ENCODE data around the gene SERTAD4.
A peak's percentile ranks its signal among the peaks of the same experiment; 100 is the strongest.

Gene SERTAD4

DNA sequence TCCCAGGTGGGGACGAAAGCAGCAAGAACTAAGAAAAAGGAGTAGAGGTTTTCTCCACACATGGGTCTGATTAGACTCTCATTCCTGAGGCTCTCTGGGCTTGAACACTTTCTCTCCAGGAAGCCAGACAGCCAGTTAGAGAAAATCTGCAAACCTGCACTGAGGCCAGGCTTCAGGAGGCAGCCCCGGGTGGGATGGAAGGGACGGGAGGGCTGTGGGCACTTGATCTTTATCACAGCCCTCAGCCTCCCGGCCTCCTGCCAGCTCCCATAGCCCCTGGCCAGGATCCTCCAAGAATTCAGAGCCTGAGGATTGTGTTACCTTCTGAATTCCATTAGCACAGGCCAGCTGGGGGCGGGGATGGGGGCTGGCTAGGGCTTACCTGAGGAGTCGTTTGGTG lies 40.1 kb downstream of the SERTAD4 start:
- Histone ChIP-seq H3K4me1 (ENCODE audit: control insufficient read depth, insufficient read depth, low read length) (peaks cover 6% of the 10 kb centered on the region), H3K36me3 (ENCODE audit: control insufficient read depth, insufficient read depth, low read length) (no peaks in the 10 kb centered on the region), H3K27me3 (ENCODE audit: control insufficient read depth, insufficient read depth, low read length, poor library complexity, severe bottlenecking) (no peaks in the 10 kb centered on the region), H3K9me3 (ENCODE audit: control insufficient read depth, low read length) (no peaks in the 10 kb centered on the region), H3K4me3 (ENCODE audit: insufficient read depth, low read depth, low read length) (no peak overlapping the region), H3K27ac (ENCODE audit: insufficient read depth, low read depth, low read length, poor library complexity, severe bottlenecking) (no peak overlapping the region)
- WGBS, 2 experiments = 31 to 37% methylated on average over 6 of the region's 6 CpGs

DNA sequence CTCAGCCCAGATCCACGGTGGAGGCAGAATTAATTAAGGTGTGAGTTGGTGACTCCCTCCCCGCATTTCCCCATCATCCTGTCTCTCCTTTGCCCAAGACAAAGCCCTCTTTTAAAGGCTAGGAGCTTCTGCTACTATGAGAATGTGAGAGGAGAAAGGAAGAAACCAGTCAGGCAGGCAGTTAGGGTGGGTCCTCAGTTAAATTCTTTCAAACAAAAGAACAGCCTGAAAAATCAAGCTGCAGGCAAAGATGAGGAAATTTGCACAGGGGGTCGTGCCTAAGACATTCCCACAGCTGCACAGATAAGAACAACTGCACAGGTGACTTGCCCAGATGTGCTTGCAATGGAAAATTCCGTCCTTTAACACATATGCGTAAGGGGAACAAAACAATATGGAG lies 47.6 kb downstream of the SERTAD4 start:
- H3K4me3 ChIP-seq (ENCODE audit: insufficient read depth, low read depth, low read length) = no peak overlapping the region
- no peak overlapping the region for H3K27ac ChIP-seq (ENCODE audit: insufficient read depth, low read depth, low read length, poor library complexity, severe bottlenecking)
- H3K27me3 ChIP-seq (ENCODE audit: control insufficient read depth, insufficient read depth, low read length, poor library complexity, severe bottlenecking) = no peaks in the 10 kb centered on the region
- no peaks in the 10 kb centered on the region for H3K36me3 ChIP-seq (ENCODE audit: control insufficient read depth, insufficient read depth, low read length)
- H3K4me1 ChIP-seq (ENCODE audit: control insufficient read depth, insufficient read depth, low read length) = no peaks in the 10 kb centered on the region
- H3K9me3 ChIP-seq (ENCODE audit: control insufficient read depth, low read length) = no peaks in the 10 kb centered on the region
- WGBS, 2 experiments = 94 to 95% methylated on average over 5 of the region's 5 CpGs

DNA sequence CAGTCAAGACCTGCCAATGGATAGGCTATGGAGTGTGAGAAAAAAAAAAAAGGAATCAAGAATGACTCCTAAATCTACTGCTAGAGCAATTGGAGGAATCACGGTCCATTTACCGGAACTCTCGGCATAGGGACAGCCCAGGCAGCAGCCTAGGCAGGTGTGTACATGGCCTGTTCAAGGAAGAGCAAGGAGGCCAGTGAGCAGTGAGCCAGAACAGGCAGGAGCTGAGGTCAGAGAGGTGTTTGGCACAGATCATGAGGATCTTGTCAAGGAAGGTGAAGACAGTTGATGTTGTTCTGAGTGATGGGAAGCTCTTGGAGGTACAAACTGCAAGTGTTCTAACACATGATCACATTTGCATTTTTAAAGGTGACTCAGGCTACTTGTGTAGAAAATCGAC lies 55.5 kb downstream of the SERTAD4 start:
- no peak overlapping the region for H3K27ac ChIP-seq (ENCODE audit: insufficient read depth, low read depth, low read length, poor library complexity, severe bottlenecking)
- H3K9me3 ChIP-seq (ENCODE audit: control insufficient read depth, low read length) = no peaks in the 10 kb centered on the region
- H3K27me3 ChIP-seq (ENCODE audit: control insufficient read depth, insufficient read depth, low read length, poor library complexity, severe bottlenecking) = peaks cover 43% of the 10 kb centered on the region

DNA sequence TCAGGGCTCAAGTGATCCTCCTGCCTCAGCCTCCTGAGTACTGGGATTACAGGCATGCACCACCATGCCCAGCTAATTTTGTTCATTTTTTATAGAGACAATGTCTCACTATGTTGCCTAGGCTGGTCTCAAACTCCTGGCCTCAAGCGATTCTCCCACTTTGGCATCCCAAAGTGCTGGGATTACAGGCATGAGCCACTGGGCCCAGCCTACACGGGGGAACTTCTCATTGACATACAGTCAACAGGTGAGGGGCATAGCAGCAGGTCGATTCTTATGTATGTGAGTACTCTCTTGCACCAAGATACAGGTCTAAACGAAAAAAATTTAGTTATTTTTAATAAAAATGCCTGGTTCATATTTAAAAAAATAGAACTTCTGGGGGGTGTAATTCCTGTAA lies 56.7 kb downstream of the SERTAD4 start:
- Histone ChIP-seq H3K4me3 (ENCODE audit: insufficient read depth, low read depth, low read length) (no peak overlapping the region), H3K4me1 (ENCODE audit: control insufficient read depth, insufficient read depth, low read length) (peaks cover 27% of the 10 kb centered on the region), H3K27me3 (ENCODE audit: control insufficient read depth, insufficient read depth, low read length, poor library complexity, severe bottlenecking) (peaks cover 43% of the 10 kb centered on the region), H3K36me3 (ENCODE audit: control insufficient read depth, insufficient read depth, low read length) (no peaks in the 10 kb centered on the region), H3K27ac (ENCODE audit: insufficient read depth, low read depth, low read length, poor library complexity, severe bottlenecking) (no peak overlapping the region), H3K9me3 (ENCODE audit: control insufficient read depth, low read length) (no peaks in the 10 kb centered on the region)
- 90 to 95% methylated on average over 3 to 4 of the region's 4 CpGs for WGBS, 2 experiments

More for the DNA sequence above, 55.5 kb downstream of the SERTAD4 start:
- Histone ChIP-seq H3K4me3 (ENCODE audit: insufficient read depth, low read depth, low read length) (no peak overlapping the region), H3K36me3 (ENCODE audit: control insufficient read depth, insufficient read depth, low read length) (no peaks in the 10 kb centered on the region), H3K4me1 (ENCODE audit: control insufficient read depth, insufficient read depth, low read length) (peaks cover 19% of the 10 kb centered on the region)
- 92 to 96% methylated on average over 4 of the region's 4 CpGs for WGBS, 2 experiments

DNA sequence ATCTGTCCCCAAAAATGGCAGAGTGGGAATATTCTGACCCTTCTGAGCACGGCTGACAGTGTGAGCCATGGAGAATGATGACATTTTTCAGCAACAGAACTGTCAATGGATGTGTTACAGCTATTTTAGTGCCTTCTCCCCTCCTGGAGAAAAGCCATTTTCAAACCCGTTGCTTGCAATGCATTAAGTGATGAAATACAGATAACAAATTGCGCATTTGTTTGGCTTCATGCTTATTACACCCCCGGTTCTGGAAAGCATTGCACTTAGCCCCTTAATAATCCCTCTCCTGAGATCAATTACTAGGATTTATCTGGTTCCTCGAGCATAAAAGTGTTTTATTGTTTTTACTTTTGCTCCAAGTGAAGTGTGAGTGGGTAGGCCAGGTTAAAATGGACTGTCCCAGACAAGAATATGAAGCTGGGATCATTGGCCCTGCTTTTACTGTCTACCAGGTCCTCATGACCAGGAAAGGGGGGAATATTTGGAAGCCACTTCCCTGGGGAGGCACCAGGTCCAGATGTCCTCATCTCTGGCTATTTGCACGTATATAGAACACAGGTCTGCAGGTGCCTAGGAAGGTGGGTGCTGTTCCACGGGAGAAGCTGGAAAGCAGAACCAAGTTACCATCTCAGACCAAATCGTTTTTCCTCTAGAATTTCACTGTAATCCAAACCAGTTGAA lies 58.6 kb downstream of the SERTAD4 start:
- Histone ChIP-seq H3K9me3 (ENCODE audit: control insufficient read depth, low read length) (no peaks in the 10 kb centered on the region), H3K4me1 (ENCODE audit: control insufficient read depth, insufficient read depth, low read length) (peaks cover 42% of the 10 kb centered on the region), H3K27me3 (ENCODE audit: control insufficient read depth, insufficient read depth, low read length, poor library complexity, severe bottlenecking) (peaks cover 43% of the 10 kb centered on the region), H3K27ac (ENCODE audit: insufficient read depth, low read depth, low read length, poor library complexity, severe bottlenecking) (no peak overlapping the region), H3K36me3 (ENCODE audit: control insufficient read depth, insufficient read depth, low read length) (no peaks in the 10 kb centered on the region), H3K4me3 (ENCODE audit: insufficient read depth, low read depth, low read length) (no peak overlapping the region)
- WGBS, 2 experiments = 73 to 83% methylated on average over 7 to 8 of the region's 8 CpGs

DNA sequence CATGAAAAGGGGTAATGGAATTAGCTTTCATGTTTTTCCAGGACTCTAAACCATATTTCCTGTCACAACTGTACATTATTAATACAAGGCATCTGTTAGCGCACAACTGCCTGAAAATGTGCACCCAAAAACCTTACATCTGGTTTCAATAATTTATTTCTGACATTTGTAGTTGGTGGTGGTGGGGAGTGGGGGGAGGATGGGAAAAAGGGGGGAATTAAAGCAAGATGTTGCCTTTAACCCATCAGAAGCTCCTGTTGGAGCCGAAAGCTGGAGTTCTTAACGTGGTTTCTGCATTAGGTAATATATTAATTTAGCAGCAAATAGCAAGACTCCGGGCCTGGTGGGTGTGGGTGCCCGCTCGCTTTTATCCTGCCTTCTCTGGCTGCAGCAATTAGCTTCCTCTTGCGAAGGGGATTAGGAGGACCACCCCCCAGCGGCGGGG lies 59.2 kb downstream of the SERTAD4 start:
- 3 to 13% methylated on average over 8 to 9 of the region's 9 CpGs for WGBS, 2 experiments
- H3K4me3 ChIP-seq (ENCODE audit: insufficient read depth, low read depth, low read length) = peak overlapping the region; percentile 41
- H3K27me3 ChIP-seq (ENCODE audit: control insufficient read depth, insufficient read depth, low read length, poor library complexity, severe bottlenecking) = peaks cover 43% of the 10 kb centered on the region
- peak overlapping the region; percentile 66 for H3K27ac ChIP-seq (ENCODE audit: insufficient read depth, low read depth, low read length, poor library complexity, severe bottlenecking)
- no peaks in the 10 kb centered on the region for H3K36me3 ChIP-seq (ENCODE audit: control insufficient read depth, insufficient read depth, low read length)
- H3K4me1 ChIP-seq (ENCODE audit: control insufficient read depth, insufficient read depth, low read length) = peaks cover 42% of the 10 kb centered on the region
- no peaks in the 10 kb centered on the region for H3K9me3 ChIP-seq (ENCODE audit: control insufficient read depth, low read length)

DNA sequence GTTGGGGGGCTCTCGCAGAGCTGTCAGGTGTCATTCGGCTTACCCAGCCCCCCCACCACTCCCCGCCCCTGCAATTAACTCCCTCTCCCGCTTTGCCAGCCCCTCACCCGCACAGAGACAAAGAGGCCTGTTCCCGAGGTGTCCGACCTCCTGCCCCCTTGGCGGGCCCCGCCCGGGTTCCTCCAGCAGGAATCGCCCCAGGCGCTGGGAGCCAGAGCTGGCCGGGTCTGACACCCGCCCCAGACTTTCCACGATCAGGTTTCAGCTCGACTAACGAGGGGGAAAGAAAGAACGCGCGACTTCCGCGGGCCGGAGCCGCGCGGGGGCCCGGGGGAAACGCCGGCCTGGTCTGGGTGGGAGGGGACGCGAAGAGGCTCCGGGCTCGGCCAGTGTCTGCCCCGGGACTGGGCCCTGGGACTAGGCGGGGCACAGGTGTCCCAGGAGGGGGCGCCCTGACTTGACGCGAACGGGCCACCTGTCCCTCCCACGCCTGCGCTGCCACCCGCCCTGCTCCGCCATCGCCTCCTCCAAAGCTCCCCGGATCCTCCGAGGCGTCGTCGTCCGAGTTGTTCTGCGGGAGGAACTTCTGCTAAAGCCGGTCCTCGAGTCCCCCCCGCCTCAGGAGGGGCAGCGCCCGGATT lies 59.8 kb downstream of the SERTAD4 start:
- peaks cover 43% of the 10 kb centered on the region for H3K27me3 ChIP-seq (ENCODE audit: control insufficient read depth, insufficient read depth, low read length, poor library complexity, severe bottlenecking)
- H3K4me1 ChIP-seq (ENCODE audit: control insufficient read depth, insufficient read depth, low read length) = peaks cover 42% of the 10 kb centered on the region
- no peaks in the 10 kb centered on the region for H3K9me3 ChIP-seq (ENCODE audit: control insufficient read depth, low read length)
- H3K4me3 ChIP-seq (ENCODE audit: insufficient read depth, low read depth, low read length) = peak overlapping the region; percentile 41
- WGBS, 2 experiments = 1 to 2% methylated on average over 56 of the region's 56 CpGs
- peak overlapping the region; percentile 66 for H3K27ac ChIP-seq (ENCODE audit: insufficient read depth, low read depth, low read length, poor library complexity, severe bottlenecking)
- H3K36me3 ChIP-seq (ENCODE audit: control insufficient read depth, insufficient read depth, low read length) = no peaks in the 10 kb centered on the region

DNA sequence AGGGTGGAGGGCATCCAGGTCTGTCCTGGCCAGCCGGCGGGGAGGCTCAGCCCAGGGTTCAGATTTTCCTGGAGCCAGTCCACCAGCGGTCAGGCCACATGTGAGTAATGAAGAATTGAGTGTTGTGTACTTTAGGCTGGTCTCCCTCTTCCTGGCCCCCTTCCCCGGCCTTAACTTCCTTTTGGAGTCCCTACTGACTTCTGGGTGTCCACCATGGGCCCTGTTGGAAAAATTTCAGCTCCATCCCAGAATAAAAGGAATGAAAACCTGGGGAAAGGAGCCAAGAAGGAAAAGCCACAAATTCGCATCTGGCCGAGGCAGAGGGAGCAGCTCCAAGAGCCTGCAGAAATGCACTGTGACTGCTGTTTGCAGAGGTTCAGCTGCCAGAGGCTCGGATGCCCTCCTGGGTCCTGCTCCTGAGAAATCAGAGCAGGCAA lies 60.6 kb downstream of the SERTAD4 start:
- Histone ChIP-seq H3K36me3 (ENCODE audit: control insufficient read depth, insufficient read depth, low read length) (no peaks in the 10 kb centered on the region), H3K4me1 (ENCODE audit: control insufficient read depth, insufficient read depth, low read length) (peaks cover 42% of the 10 kb centered on the region), H3K27me3 (ENCODE audit: control insufficient read depth, insufficient read depth, low read length, poor library complexity, severe bottlenecking) (peaks cover 43% of the 10 kb centered on the region), H3K27ac (ENCODE audit: insufficient read depth, low read depth, low read length, poor library complexity, severe bottlenecking) (no peak overlapping the region), H3K4me3 (ENCODE audit: insufficient read depth, low read depth, low read length) (no peak overlapping the region), H3K9me3 (ENCODE audit: control insufficient read depth, low read length) (no peaks in the 10 kb centered on the region)
- 77 to 80% methylated on average over 7 of the region's 7 CpGs for WGBS, 2 experiments

DNA sequence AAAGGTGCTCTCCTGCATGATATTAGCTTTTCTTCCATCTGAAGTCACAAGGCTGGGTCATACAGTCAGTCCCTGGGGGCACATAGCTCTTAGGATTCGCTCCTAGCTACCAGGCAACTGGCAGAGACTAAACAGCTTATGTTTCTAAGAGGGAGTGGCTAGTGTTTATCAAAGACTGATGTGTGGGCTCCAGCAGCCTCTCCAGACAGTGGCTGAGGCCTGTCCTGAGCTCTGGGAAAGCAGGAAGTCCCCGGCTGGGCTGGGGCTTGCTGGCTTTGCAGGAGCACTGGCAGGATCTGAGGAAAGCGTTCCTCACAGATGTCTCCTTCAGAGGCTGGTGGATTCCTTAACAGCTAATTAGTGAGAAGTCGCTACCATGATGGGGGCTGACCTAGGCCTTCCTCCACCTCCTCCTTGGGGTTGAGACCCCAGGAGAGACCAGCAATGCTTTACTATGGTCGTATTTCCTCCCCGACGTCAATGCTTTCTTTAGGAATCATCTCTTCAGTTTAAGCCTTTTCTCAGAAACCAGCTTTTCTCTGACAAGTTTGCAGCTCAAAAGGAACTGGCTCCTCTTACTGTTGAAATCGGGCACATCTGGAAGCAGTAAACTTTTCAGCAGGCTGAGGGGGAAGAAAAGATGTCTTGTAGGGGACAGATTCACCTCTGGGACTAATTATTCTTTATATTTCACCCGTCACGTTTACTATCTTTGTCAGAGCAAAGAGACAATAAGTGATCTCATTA lies 62.6 kb downstream of the SERTAD4 start:
- H3K9me3 ChIP-seq (ENCODE audit: control insufficient read depth, low read length) = no peaks in the 10 kb centered on the region
- H3K4me1 ChIP-seq (ENCODE audit: control insufficient read depth, insufficient read depth, low read length) = peaks cover 51% of the 10 kb centered on the region
- H3K27me3 ChIP-seq (ENCODE audit: control insufficient read depth, insufficient read depth, low read length, poor library complexity, severe bottlenecking) = peaks cover 29% of the 10 kb centered on the region
- H3K36me3 ChIP-seq (ENCODE audit: control insufficient read depth, insufficient read depth, low read length) = no peaks in the 10 kb centered on the region
- H3K4me3 ChIP-seq (ENCODE audit: insufficient read depth, low read depth, low read length) = no peak overlapping the region
- H3K27ac ChIP-seq (ENCODE audit: insufficient read depth, low read depth, low read length, poor library complexity, severe bottlenecking) = peak overlapping the region; percentile 22
- WGBS, 2 experiments = 61 to 62% methylated on average over 10 of the region's 10 CpGs

Data from ectodermal cell (in vitro differentiated cells).